Measurements from ENCODE around the gene MAP3K1. TPM values are rescaled to one million over a fixed set of nuclear protein-coding genes. Genes with fewer than 3 reads are reported as not detected.
"Not testable (repeated sequence)": the region's sequence is repeated elsewhere in the genome, so short reads cannot be mapped to it uniquely, and the experiment has no call there.

The MAP3K1 gene
- total RNA-seq: 40.7 and 41.6 TPM in 2 replicates

DNA sequence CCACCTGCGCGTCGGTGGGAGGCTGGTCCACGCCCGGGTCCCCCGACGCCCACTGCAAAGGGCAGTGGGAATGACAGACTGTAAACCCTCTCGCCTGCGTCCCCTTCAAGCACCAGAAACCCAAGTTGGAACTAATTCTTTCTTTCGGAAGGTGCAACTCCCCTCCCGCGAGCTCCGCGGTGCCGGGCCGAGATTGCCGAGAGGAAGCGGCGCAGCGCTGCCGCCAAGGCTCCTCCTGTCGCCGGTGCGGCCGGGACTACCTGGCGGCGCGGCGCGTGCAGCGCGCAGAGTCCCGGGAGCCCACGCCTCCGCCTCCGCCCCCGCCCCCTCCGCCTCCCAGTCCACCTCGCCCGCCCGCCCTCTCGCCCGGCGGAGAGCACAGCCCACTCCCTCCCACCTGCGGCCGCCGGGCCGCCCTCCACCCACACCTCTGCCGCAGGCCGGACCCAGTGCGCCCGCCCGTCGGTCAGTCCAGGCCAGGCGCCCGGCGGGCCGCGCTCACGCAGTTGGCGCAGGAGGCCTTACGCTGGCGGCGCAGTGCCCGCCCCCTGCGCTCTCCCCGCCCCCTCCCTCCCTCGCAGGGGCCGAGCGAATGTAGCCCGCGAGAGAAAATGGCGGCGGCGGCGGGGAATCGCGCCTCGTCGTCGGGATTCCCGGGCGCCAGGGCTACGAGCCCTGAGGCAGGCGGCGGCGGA lies at the start of gene MAP3K1:
Gene MAP3K1, plus strand, starts transcription at position 587 of the 695 bp plus-strand sequence. Its CDS starts 25 bp downstream, at position 612.
- intact Hi-C loops (cut with micrococcal nuclease): loop anchor here (1.0 to 10.0 kb wide), 9 partner anchors 78 to 1280 kb away; partner anchors contain the start of genes PLPP1 and SETD9

DNA sequence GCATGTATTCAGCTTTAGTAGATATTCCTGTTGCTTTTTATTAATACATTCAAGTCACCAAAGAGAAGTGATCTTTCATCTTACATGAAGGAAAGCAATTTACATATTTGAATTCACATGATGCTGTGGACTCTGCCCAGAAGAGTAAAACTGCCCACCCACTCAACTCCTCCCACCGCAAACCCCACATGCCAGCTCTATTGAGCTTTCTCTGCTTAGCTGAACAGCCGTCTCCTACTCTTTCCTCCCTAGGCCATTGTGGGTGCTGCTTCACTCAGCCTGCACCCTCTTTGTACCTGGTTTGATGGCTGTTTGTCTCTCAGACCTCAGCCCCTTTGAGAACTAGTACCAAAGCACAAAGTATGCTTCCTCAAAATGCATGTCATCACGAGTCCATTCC lies 48.4 kb upstream of the MAP3K1 start:
- intact Hi-C loops (cut with micrococcal nuclease): no loop called here

DNA sequence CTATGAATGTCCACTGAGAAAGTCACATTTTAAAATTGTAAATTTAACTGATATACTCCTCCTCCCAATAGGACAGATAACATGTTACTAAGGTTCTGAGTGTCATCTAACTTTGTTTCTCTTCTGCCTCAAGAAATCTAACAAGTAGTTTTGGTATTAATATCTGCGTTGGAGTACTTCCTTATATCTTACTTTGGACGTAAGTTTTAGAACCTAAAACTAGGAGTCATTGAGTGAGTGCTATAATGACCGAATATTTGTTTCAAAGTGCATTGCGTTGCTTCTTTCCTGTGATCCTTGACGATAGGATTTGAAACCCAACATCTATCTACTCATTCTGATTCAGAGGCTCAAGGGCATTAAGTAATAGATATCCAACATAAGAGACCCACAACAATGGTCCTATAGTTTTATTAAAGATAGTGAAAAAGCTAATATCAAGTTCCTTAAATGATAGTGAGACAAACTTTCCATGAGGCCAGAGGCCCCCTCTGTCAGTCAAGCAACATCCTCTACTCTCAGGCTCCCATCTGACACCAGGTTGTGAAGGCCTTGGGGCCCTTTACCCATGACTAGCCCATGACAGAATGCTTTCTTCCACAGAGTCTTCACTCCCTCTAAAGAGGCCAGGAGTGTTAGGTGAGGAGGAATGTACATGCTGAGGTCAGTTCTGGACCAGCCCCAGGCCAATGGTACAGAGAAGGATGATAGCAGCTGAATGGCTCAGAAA lies 45.3 kb upstream of the MAP3K1 start:
- intact Hi-C loops (cut with micrococcal nuclease): no loop called here

DNA sequence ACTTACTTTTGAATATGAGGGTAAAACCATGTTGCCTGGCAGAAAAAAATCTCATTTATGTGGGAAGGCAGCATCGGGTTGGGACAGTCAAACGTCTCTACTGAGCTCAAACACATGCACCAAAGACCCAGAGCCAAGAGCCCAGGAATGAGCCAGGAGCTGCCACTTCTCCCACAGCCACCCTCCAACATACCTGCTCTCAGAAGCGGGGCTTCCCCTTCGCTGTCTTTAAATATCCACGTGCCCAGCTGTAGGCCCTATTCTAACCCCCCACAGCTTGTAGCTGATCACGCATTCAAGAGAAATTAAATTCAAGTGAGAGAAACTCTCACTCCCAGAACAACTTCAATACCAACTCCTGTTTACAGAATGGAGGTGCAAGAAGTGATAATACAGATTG lies 42.6 kb upstream of the MAP3K1 start:
- intact Hi-C loops (cut with micrococcal nuclease): no loop called here

DNA sequence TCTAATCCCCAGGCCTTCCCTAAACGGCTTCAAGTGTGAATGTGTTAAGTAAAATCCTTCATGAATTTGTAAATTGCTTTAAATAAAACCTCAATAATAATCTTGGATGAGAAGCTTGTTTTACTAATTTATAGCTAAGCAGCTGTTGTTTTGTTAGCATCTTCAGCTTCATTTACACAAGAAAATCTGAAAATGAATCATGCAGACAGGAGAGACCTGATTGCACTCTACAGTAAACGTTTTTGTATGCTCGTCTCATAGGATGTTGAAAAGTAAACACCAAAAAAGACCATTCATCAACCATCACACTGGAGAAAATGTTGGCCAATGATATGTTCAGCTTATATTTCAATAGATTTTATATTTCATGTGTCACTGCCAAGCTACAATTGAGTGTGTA lies 40.4 kb upstream of the MAP3K1 start:
- intact Hi-C loops (cut with micrococcal nuclease): no loop called here

DNA sequence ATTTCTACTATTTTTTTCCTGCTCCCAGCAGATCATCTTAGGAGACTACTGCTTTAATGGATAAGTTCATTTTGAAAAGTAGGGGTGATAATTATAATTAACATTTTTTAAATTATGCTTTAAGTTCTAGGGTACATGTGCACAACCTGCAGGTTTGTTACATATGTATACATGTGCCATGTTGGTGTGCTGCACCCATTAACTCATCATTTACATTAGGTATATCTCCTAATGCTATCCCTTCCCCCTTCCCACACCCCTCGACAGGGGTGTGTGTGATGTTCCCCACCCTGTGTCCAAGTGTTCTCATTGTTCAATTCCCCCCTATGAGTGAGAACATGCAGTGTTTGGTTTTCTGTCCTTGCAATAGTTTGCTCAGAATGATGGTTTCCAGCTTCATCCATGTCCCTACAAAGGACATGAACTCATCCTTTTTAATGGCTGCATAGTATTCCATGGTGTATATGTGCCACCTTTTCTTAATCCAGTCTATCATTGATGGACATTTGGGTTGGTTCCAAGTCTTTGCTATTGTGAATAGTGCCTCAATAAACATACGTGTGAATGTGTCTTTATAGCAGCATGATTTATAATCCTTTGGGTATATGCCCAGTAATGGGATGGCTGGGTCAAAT lies 39.0 kb upstream of the MAP3K1 start:
- intact Hi-C loops (cut with micrococcal nuclease): not testable (repeated sequence)

DNA sequence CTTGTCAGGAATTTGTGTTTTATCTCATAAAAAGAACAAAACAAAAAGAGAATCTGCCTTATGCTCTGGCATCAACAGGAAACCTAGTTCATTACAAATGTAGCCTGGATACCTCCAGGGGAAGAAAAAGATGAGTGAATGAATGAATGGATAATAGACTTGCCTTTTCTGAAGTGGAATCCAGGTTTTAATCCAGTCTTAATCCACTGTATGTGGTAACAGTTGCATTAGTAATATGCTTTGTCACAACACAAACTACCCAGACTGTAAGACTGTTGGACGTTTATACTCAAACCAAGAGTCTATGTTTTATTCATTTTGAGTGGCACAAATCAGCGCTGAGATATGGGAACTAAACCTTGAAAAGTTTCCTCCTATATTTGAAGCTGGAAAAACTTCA lies 32.1 kb upstream of the MAP3K1 start:
- intact Hi-C loops (cut with micrococcal nuclease): no loop called here

DNA sequence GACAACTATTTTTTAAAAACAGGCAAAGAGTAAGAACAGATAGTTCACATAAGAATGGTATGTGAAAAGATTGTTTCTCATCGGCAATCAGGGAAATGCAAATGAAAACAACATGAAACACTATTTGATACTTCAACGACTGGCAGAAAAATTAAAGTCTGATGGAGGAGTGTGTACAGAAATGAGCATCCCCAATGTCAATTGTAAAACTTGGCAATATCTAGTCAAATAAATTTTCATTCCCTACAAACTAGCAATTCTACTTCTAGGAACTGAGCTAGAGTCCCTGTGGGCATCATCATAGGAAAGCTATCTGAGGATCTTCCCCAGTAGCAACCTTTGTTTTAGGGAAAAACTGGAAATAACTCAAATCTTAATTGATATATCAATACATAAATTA lies 29.0 kb upstream of the MAP3K1 start:
- intact Hi-C loops (cut with micrococcal nuclease): no loop called here

DNA sequence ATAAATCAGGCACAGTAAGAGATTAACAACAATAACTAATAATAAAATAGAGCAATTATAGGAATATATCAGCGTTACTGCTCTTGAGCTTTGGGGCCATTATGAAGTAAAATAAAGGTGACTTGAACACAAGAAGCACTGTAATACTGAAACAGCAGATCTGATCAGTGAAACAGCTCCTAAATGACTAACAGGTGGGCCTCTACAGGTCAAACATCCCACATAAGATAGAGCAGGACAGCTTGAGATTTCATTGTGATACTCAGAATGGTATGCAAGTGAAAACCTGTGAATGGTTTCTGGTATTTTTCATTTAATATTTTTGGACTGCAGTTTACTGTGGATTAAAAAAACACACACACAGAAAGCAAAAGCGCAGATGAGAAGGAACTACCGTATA lies 24.0 kb upstream of the MAP3K1 start:
- intact Hi-C loops (cut with micrococcal nuclease): no loop called here

DNA sequence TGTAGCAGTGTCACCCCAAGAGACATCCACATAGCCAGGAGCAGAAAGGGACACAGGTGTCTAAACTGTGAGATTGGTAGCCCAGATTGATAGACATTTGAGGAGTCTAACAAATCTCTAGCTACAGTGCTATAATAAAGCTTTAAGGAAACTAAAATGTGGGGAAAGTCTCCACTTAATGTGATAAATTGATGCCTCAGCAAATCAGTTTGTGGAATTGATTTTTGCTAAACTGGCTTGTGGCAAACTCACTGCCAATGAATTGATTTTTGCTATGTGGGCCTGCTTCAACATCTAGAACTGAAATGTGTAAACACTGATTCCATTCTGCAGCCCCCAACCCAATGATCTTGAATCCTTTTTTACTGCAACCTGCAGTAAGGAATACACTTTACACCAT lies 16.8 kb upstream of the MAP3K1 start:
- intact Hi-C loops (cut with micrococcal nuclease): no loop called here

DNA sequence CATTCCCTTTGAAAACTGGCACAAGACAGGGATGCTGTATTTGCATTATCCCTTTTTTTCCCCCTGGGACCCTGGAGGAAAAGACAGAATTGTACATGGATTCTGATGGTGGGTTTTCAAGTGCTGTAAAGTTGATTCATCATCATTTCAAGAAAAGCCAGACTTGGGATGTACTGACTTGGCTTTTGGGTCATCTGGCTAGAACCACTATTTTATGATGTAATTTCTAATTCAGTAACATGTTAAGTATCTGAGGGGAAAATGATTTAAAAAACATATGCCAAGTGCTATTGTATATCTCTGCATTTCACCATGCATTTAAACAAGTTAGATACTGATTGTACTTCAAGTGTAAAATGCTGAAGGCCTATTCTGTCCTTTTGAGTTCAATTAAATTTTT lies 15.2 kb upstream of the MAP3K1 start:
- intact Hi-C loops (cut with micrococcal nuclease): no loop called here

DNA sequence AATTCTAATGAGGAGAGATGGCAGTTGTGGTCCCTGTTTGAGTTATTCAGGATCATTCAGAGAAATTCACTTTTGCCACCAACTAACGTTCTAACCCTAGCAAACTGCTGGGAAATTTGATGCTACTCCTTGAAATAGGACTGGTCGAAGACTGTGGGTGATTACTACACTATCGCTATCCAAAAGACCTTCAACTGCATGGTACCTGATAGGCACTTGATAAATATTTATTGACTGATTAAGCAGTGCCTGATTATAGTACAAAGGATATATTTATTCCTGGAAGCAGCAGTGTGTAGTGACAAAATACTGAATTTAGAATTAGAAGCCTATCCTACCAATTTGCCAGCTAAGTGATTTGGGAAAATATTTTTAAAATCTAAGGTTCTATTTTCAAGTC lies 14.1 kb upstream of the MAP3K1 start:
- intact Hi-C loops (cut with micrococcal nuclease): no loop called here

DNA sequence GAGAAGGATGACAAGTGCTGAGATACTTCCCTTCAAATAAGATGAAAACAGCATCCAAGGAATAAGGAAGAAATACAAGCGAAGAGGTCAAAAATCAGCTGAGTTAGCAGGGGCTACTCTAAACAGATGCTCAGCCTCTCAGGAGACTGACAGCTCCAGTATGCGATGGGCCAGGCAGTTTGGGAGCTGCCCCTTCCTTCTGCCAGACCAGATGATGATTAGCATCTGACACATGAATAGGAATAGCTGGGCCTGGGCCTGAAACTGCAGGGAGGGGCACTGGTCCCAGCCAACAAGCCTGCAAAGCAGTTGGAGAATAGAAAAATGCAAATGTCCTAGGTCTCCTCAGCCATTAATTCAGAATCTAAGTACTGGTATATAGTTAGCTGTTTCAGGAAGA lies 13.1 kb upstream of the MAP3K1 start:
- intact Hi-C loops (cut with micrococcal nuclease): no loop called here

DNA sequence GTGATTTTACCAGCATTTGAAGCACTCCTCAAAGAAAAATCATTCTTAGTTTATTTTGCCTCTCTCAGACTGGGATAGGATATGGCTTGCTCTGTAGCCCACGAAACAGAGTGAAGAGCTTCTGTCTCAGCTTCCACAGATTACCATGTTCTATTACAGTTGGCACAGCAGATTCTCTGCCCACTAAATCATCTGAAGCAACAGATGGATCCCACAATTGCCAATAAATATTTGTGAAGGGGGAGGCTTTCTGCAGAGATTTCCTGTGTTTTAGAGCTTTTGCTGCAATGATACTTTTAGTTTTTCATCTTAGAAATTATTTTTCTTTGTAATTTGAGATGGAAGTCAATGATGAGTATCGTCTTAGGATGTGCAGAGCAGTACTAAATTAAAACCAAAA lies 12.3 kb upstream of the MAP3K1 start:
- intact Hi-C loops (cut with micrococcal nuclease): no loop called here

DNA sequence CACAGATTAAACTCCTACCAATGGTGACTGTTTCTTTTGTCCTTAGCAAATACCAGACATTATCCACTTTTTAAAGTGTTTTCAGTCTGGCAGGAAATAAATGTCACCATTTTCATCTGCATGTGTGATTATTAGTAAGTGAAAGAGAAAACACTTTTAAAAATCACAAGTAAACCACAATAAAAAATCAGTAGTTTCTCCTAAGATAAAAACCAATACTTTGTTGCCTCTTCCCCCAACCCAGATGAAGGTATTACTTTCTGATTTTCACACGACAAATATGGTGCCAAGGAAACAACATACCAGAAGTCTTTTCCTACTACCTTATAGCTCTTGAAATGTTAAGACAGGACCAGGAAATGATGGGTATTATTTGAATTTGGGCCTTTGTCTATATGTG lies 11.5 kb upstream of the MAP3K1 start:
- intact Hi-C loops (cut with micrococcal nuclease): no loop called here

DNA sequence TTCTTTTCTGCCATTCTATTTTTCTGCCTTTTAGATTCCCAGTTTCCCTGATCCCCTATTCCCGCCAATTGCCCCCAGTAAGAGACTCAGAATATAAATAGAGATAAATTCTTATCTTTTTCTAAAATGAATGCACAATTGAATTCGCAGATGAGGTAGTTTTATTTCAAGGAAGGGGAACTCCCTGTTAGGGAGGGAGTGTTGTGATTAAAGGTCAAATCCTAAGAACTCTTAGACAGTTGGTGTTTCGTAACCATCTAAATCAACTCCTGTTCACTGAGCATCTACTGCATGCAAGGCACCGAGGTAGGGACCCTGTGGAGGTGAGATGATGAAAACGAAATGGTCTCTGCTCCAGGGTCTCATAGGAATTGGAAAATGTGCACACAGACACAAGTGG lies 7.7 kb upstream of the MAP3K1 start:
- intact Hi-C loops (cut with micrococcal nuclease): no loop called here

DNA sequence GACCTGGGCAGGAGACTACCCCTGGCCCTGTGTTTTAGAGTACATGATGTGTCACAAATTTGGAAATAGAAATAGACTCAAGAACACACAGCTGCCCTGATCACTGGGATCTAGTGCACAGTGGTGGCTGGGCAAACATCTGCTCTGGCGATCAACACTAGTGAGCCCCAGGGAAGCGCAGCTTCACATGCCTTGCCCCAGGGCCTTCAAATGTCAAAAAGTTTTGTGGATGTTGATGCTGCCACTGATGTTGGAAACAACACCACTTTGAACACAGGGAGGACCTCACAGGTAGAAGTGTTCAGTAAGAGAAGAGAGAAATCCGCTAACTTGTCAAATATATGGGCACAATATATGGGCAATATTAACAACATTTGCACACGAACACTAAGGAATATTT lies 7.1 kb upstream of the MAP3K1 start:
- intact Hi-C loops (cut with micrococcal nuclease): no loop called here

DNA sequence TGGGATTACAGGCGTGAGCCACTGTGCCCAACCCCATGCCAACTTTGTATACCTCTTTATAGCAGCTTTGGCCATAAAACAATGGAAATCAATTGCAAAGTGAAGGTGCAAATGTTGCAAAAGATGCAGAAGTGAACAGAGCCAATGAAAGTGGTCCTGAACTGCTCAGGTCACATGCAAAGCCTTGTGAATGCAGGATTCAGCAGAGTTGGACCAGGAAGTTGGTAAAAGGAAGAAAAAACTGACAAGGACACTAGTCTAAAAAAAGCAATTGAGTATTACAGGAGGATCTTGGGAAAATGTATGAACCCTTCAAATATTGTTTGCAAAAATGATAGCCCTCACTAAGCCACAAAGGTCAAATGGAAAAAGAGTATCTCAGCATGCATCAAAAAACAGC lies 4.5 kb upstream of the MAP3K1 start:
- intact Hi-C loops (cut with micrococcal nuclease): loop anchor here (10.0 kb wide), 2 partner anchors 226 to 1276 kb away; partner anchors contain the start of gene PLPP1

DNA sequence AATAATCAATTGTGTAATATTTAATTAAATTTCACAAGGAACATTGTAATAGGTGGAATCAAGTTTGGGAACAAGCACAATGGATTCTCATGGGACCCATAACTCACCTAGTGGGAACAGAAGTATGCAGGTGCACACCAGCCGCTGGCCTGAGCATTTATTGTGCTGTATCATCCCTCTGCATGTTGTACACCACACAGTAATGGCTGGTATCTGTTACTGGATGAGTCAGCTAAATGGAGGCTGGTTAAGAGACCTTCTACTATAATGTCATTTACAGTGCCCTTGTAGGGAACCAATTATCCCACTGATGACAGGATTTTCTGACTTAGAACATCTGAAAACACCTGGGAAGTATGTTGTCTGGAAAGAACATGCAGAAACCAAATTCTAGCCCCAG lies 3.2 kb upstream of the MAP3K1 start:
- intact Hi-C loops (cut with micrococcal nuclease): loop anchor here (10.0 kb wide), 2 partner anchors 227 to 1277 kb away; partner anchors contain the start of gene PLPP1

DNA sequence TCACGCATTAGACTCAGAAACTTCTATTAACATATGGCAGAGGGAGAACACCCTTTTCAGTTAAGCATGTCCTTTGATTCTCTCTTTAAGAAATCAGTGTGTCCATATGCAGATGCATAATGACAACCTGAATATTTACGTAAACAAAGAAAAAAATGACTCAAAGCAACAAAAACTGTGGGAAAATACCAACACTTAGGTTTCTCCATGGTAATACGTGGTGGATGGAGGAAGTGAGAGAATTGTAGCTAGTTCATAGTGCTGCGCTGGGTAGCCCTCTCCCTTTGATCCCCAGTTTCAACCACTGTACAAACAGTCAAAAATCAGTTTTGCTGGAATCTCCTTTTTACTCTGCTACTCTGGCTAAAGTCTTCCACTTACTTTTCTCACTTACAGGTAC lies 2.0 kb upstream of the MAP3K1 start:
- intact Hi-C loops (cut with micrococcal nuclease): loop anchor here (10.0 kb wide), 2 partner anchors 229 to 1279 kb away; partner anchors contain the start of gene PLPP1

DNA sequence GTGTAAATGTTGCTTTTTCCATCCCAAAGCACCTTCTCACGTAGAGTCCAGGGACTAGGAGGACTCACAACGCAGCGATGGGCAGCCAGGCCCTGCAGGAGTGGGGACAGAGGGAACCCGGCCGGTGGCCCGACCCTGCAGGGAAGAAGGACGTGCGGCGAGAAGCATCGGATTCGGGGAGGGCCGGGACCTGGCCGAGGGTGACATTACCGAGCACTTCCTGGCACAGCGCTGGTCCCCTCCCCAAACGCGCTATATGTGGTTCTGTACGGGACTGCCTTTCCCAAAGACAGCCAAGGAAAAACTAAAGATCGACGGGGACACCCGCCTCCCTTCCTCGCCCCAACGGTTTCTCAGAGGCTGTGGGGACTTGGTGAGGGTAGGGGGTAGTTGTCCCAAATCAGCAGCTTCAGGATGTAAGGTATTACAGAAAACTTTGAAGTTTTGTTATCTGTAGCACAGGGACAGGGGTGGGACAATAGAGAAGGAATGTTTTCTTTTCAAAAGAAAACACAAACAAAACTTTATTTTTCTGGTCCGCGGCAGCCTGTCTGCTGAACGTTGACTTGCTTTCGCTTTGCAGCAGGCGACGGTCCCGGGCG lies 887 bp upstream of the MAP3K1 start:
- intact Hi-C loops (cut with micrococcal nuclease): loop anchor here (2.0 to 10.0 kb wide), 6 partner anchors 78 to 1280 kb away; partner anchors contain the start of gene PLPP1
